ENCODE results near the gene PCGF1.

- TF ChIP-seq, protein P1, sequence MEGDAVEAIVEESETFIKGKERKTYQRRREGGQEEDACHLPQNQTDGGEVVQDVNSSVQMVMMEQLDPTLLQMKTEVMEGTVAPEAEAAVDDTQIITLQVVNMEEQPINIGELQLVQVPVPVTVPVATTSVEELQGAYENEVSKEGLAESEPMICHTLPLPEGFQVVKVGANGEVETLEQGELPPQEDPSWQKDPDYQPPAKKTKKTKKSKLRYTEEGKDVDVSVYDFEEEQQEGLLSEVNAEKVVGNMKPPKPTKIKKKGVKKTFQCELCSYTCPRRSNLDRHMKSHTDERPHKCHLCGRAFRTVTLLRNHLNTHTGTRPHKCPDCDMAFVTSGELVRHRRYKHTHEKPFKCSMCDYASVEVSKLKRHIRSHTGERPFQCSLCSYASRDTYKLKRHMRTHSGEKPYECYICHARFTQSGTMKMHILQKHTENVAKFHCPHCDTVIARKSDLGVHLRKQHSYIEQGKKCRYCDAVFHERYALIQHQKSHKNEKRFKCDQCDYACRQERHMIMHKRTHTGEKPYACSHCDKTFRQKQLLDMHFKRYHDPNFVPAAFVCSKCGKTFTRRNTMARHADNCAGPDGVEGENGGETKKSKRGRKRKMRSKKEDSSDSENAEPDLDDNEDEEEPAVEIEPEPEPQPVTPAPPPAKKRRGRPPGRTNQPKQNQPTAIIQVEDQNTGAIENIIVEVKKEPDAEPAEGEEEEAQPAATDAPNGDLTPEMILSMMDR (conservative IDR thresholded peaks at IDR 0.05; ENCODE audit: low read depth, low read length): no peak
- no peak for TF ChIP-seq EZH2 (IDR thresholded peaks at IDR 0.05; ENCODE audit: borderline replicate concordance, low read depth, low read length, poor library complexity, severe bottlenecking)
Observed at GRCh38 chr2:74556159-74556558, 48.7 kb upstream of the PCGF1 start.
